Fibroblast of lung (primary cell): ENCODE measurements around the gene MAGEA12. TPM values are rescaled to one million over a fixed set of nuclear protein-coding genes. Genes with fewer than 3 reads are reported as not detected.
"Not testable (repeated sequence)": the region's sequence is repeated elsewhere in the genome, so short reads cannot be mapped to it uniquely, and the experiment has no call there.

Experiments
- DNase-seq, 2 donors: peaks; one replicate each; pipeline versions ENCODE4 v3.0.0 to v3.0.0-alpha.2; 2010; ENCODE audit warnings: low read depth in 2 of 2
- H2AFZ ChIP-seq: 2 replicates; pipeline ENCODE4 v1.5.1; 2012; ENCODE audit warnings: low read length, control low read depth, inconsistent platforms
- H3K27ac ChIP-seq: 2 replicates; pipeline ENCODE4 v1.5.1; 2011; ENCODE audit warnings: low read length, control low read depth; ENCODE audit not compliant: insufficient read depth
- H3K27me3 ChIP-seq: 2 replicates; pipeline ENCODE4 v1.5.1; 2011; ENCODE audit warnings: mild to moderate bottlenecking, low read length; ENCODE audit not compliant: control insufficient read depth, insufficient read depth
- H3K36me3 ChIP-seq: 2 replicates; pipeline ENCODE4 v1.5.1; 2011; ENCODE audit warnings: low read length; ENCODE audit not compliant: control insufficient read depth, insufficient read depth
- H3K4me1 ChIP-seq: 2 replicates; pipeline ENCODE4 v1.5.1; 2011; ENCODE audit warnings: low read length; ENCODE audit not compliant: control insufficient read depth, insufficient read depth; ENCODE audit errors: extremely low read depth
- H3K4me2 ChIP-seq: 2 replicates; pipeline ENCODE4 v1.5.1; 2011; ENCODE audit warnings: low read length, control low read depth; ENCODE audit not compliant: insufficient read depth; ENCODE audit errors: extremely low read depth
- H3K4me3 ChIP-seq, 4 experiments: fragments of 200-600 bp in 1 of 4; sonication (generic) in 1 of 4; replicated peaks in 1 of 4; 2 replicates each; pipeline ENCODE4 v1.5.1; 2011 to 2016; ENCODE audit warnings: low read length in 4 of 4, low read depth in 3 of 4, mild to moderate bottlenecking in 3 of 4, control low read depth in 2 of 4, inconsistent platforms in 1 of 4, mixed read lengths in 1 of 4; ENCODE audit not compliant: insufficient read depth in 1 of 4; ENCODE audit errors: control extremely low read depth in 1 of 4
- H3K79me2 ChIP-seq: 2 replicates; pipeline ENCODE4 v1.5.1; 2012; ENCODE audit warnings: mild to moderate bottlenecking, low read length, inconsistent platforms; ENCODE audit not compliant: control insufficient read depth, insufficient read depth
- H3K9ac ChIP-seq: 2 replicates; pipeline ENCODE4 v1.5.1; 2011; ENCODE audit warnings: mild to moderate bottlenecking, low read length, control low read depth; ENCODE audit not compliant: insufficient read depth
- H3K9me3 ChIP-seq: 2 replicates; pipeline ENCODE4 v1.5.1; 2012; ENCODE audit warnings: low read depth, low read length; ENCODE audit not compliant: control insufficient read depth, insufficient read depth
- H4K20me1 ChIP-seq: 2 replicates; pipeline ENCODE4 v1.5.1; 2011; ENCODE audit warnings: low read length; ENCODE audit not compliant: control insufficient read depth, insufficient read depth; ENCODE audit errors: extremely low read depth
- EZH2 ChIP-seq: IDR thresholded peaks from 2 replicates; pipeline ENCODE4 v1.5.1; 2012; ENCODE audit warnings: low read length, control low read depth, mild to moderate bottlenecking; ENCODE audit errors: missing control alignments
- polyA plus RNA-seq, 2 donors: library from polyadenylated mRNA; depleted of rRNA in 1 of 2; stranded (reverse) in 1 of 2; unstranded in 1 of 2; fragments of >200 nt; gene quantifications; 2 replicates each; pipeline ENCODE4 v1.2.1, GENCODE V29; 2011 to 2012; ENCODE audit warnings: missing spikeins in 1 of 2
- total RNA-seq: library from RNA; depleted of rRNA; stranded (reverse); fragments of >200 nt; gene quantifications from 2 replicates; pipeline ENCODE4 v1.2.1, GENCODE V29; 2014
- TF ChIP-seq, protein P1 (sequence below), 2 donors: IDR thresholded peaks in 1 of 2; conservative IDR thresholded peaks in 1 of 2; 1 replicate in 1 of 2; 2 replicates in 1 of 2; pipeline ENCODE4 v1.5.1; 2011 to 2012; ENCODE audit warnings: low read length in 2 of 2, control low read depth in 1 of 2, inconsistent platforms in 1 of 2, low read depth in 1 of 2, mild to moderate bottlenecking in 1 of 2

The MAGEA12 gene
- total and polyA plus RNA-seq, 2 donors (not counting 1 experiment from before 2014, with no cell fraction given) = not detected

DNA sequence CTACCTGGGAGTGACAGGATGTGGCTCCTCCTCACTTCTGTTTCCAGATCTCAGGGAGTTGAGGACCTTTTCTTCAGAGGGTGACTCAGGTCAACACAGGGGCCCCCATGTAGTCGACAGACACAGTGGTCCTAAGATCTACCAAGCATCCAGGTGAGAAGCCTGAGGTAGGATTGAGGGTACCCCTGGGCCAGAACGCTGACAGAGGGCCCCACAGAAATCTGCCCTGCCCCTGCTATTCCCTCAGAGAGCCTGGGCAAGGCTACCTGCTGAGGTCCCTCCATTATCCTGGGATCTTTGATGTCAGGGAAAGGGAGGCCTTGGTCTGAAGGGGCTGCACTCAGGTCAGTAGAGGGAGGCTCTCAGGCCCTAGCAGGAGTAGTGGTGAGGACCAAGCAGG lies 1.5 kb downstream of the MAGEA12 start:
- Histone ChIP-seq H3K79me2 (no peaks in the 10 kb centered on the region), H3K27ac (no peak overlapping the region), H3K27me3 (no peaks in the 10 kb centered on the region), H3K4me3 (no peak overlapping the region), H3K4me2 (no peak overlapping the region), H3K9me3 (no peaks in the 10 kb centered on the region), H3K9ac (no peak overlapping the region), H4K20me1 (no peaks in the 10 kb centered on the region), H2AFZ (no peak overlapping the region), H3K4me1 (no peaks in the 10 kb centered on the region), H3K36me3 (no peaks in the 10 kb centered on the region)
- DNase-seq = no peak
- no peak for TF ChIP-seq EZH2

GRCh38 chrX:152735860-152736511 lies 2.4 kb downstream of the MAGEA12 start:
- H3K27me3 ChIP-seq = no peaks in the 10 kb centered on the region
- no peak for DNase-seq
- no peak overlapping the region for H3K4me3 ChIP-seq
- no peak overlapping the region for H2AFZ ChIP-seq
- no peak overlapping the region for H3K9ac ChIP-seq
- no peaks in the 10 kb centered on the region for H3K36me3 ChIP-seq
- H3K4me1 ChIP-seq = no peaks in the 10 kb centered on the region
- H3K4me2 ChIP-seq = no peak overlapping the region
- no peak overlapping the region for H3K27ac ChIP-seq
- no peak for TF ChIP-seq EZH2
- TF ChIP-seq, protein P1, sequence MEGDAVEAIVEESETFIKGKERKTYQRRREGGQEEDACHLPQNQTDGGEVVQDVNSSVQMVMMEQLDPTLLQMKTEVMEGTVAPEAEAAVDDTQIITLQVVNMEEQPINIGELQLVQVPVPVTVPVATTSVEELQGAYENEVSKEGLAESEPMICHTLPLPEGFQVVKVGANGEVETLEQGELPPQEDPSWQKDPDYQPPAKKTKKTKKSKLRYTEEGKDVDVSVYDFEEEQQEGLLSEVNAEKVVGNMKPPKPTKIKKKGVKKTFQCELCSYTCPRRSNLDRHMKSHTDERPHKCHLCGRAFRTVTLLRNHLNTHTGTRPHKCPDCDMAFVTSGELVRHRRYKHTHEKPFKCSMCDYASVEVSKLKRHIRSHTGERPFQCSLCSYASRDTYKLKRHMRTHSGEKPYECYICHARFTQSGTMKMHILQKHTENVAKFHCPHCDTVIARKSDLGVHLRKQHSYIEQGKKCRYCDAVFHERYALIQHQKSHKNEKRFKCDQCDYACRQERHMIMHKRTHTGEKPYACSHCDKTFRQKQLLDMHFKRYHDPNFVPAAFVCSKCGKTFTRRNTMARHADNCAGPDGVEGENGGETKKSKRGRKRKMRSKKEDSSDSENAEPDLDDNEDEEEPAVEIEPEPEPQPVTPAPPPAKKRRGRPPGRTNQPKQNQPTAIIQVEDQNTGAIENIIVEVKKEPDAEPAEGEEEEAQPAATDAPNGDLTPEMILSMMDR (conservative IDR thresholded peaks at IDR 0.05 in 1 of 2, IDR thresholded peaks at IDR 0.05 in 1 of 2; ENCODE audit: low read depth in 1 of 2, low read length in 2 of 2) = no peak
- H3K79me2 ChIP-seq = no peaks in the 10 kb centered on the region
- no peaks in the 10 kb centered on the region for H3K9me3 ChIP-seq
- no peaks in the 10 kb centered on the region for H4K20me1 ChIP-seq

- not testable (repeated sequence) for DNase-seq, H3K4me2 ChIP-seq, H3K4me3 ChIP-seq, H3K27me3 ChIP-seq, H4K20me1 ChIP-seq, H3K9ac ChIP-seq, H3K9me3 ChIP-seq, H3K36me3 ChIP-seq, H3K27ac ChIP-seq, H3K79me2 ChIP-seq, H3K4me1 ChIP-seq, H2AFZ ChIP-seq
These were observed 3.0 kb downstream of the MAGEA12 start for GRCh38 chrX:152736528-152736927.

GRCh38 chrX:152738560-152738959 lies 5.0 kb downstream of the MAGEA12 start:
- Histone ChIP-seq H3K4me3 (no peak overlapping the region), H3K27me3 (no peaks in the 10 kb centered on the region), H3K27ac (no peak overlapping the region), H3K79me2 (no peaks in the 10 kb centered on the region), H3K9ac (no peak overlapping the region), H3K36me3 (no peaks in the 10 kb centered on the region), H2AFZ (no peak overlapping the region), H3K9me3 (no peaks in the 10 kb centered on the region), H3K4me2 (no peak overlapping the region), H4K20me1 (no peaks in the 10 kb centered on the region), H3K4me1 (no peaks in the 10 kb centered on the region)
- no peak for DNase-seq
- TF ChIP-seq, protein P1 (conservative IDR thresholded peaks at IDR 0.05 in 1 of 2, IDR thresholded peaks at IDR 0.05 in 1 of 2; ENCODE audit: low read depth in 1 of 2, low read length in 2 of 2) = no peak

GRCh38 chrX:152753686-152754650 lies 20.4 kb downstream of the MAGEA12 start, which contains the start of gene MAGEA2:
TSS of gene MAGEA2 (minus strand) at chrX:152753842. CDS start at chrX:152751363, 2,479 bp downstream.
- not testable (repeated sequence) for H3K36me3 ChIP-seq, H3K9me3 ChIP-seq, DNase-seq, H3K9ac ChIP-seq, H3K79me2 ChIP-seq, H4K20me1 ChIP-seq, H3K27me3 ChIP-seq, H2AFZ ChIP-seq, H3K4me1 ChIP-seq, H3K4me3 ChIP-seq, H3K4me2 ChIP-seq, H3K27ac ChIP-seq
